ENCODE measurements around the gene CDC42BPA. TPM values are rescaled to one million over a fixed set of nuclear protein-coding genes. Genes with fewer than 3 reads are reported as not detected.

CDC42BPA gene
- total and polyA plus RNA-seq, 12 donors = 7.4 to 73.8 (median 37.2) TPM

DNA sequence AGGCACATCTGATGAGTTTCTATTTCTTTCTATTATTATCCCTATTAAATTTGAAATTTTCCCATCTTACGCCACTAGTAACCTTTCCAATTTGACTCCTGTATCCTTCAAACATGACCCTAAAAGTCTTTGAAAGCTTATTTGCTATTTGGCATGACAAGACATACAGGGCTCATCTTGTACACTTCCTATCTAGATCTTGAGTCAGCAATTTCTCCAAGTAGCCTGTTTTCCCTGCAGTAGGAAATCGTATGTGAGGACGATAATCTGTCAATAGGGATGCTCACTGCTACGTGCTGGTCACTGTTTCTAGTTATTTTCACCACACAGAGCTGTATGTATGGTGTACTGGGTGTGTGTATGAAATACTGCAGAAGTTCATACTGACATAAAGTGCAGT, 142.7 kb downstream of the CDC42BPA start:
- WGBS, 4 donors = 90 to 95% (median 93%) methylated on average over 4 of the region's 4 CpGs
- intact Hi-C loops (cut with DNase I) = no loop called here
- H3K4me1 ChIP-seq (replicated peaks in 1 of 2) = no peaks in the 10 kb centered on the region
- no peaks in the 10 kb centered on the region for H3K27me3 ChIP-seq
- TF ChIP-seq POLR2A (IDR thresholded peaks at IDR 0.05) = no peak
- TF ChIP-seq, protein P1, sequence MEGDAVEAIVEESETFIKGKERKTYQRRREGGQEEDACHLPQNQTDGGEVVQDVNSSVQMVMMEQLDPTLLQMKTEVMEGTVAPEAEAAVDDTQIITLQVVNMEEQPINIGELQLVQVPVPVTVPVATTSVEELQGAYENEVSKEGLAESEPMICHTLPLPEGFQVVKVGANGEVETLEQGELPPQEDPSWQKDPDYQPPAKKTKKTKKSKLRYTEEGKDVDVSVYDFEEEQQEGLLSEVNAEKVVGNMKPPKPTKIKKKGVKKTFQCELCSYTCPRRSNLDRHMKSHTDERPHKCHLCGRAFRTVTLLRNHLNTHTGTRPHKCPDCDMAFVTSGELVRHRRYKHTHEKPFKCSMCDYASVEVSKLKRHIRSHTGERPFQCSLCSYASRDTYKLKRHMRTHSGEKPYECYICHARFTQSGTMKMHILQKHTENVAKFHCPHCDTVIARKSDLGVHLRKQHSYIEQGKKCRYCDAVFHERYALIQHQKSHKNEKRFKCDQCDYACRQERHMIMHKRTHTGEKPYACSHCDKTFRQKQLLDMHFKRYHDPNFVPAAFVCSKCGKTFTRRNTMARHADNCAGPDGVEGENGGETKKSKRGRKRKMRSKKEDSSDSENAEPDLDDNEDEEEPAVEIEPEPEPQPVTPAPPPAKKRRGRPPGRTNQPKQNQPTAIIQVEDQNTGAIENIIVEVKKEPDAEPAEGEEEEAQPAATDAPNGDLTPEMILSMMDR (IDR thresholded peaks at IDR 0.05) = no peak
- no peaks in the 10 kb centered on the region for H3K9me3 ChIP-seq (replicated peaks in 1 of 3)
- no peak for DNase-seq
- no peak overlapping the region for H3K4me3 ChIP-seq
- no peak overlapping the region for H3K27ac ChIP-seq
- H3K36me3 ChIP-seq (replicated peaks in 1 of 2) = no peaks in the 10 kb centered on the region

DNA sequence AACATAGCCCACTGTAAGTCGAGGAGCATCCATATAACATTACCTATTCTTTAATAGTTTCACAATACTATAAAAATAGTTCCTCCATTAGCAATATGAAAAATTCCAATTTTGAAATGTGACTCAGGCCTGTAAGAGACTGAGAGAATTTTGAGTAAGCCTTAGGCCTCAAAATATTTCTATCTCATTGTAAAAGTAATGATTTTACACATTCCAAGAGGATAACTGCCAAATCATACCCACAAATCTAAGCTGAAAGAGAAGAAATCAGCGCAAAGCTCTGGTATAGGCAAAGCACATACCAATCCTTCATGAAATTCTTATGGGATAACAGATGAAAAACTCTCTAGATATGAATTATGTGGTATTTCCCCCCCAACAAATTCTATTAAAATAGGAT, 144.1 kb downstream of the CDC42BPA start:
- Histone ChIP-seq H3K27me3 (no peaks in the 10 kb centered on the region), H3K4me3 (no peak overlapping the region), H3K4me1 (replicated peaks in 1 of 2) (no peaks in the 10 kb centered on the region), H3K36me3 (replicated peaks in 1 of 2) (no peaks in the 10 kb centered on the region), H3K9me3 (replicated peaks in 1 of 3) (no peaks in the 10 kb centered on the region), H3K27ac (no peak overlapping the region)
- TF ChIP-seq, protein P1 (IDR thresholded peaks at IDR 0.05) = no peak
- TF ChIP-seq POLR2A (IDR thresholded peaks at IDR 0.05) = no peak
- WGBS, 4 donors = 94 to 98% (median 98%) methylated on average over 2 of the region's 2 CpGs
- intact Hi-C loops (cut with DNase I) = no loop called here
- DNase-seq = no peak

DNA sequence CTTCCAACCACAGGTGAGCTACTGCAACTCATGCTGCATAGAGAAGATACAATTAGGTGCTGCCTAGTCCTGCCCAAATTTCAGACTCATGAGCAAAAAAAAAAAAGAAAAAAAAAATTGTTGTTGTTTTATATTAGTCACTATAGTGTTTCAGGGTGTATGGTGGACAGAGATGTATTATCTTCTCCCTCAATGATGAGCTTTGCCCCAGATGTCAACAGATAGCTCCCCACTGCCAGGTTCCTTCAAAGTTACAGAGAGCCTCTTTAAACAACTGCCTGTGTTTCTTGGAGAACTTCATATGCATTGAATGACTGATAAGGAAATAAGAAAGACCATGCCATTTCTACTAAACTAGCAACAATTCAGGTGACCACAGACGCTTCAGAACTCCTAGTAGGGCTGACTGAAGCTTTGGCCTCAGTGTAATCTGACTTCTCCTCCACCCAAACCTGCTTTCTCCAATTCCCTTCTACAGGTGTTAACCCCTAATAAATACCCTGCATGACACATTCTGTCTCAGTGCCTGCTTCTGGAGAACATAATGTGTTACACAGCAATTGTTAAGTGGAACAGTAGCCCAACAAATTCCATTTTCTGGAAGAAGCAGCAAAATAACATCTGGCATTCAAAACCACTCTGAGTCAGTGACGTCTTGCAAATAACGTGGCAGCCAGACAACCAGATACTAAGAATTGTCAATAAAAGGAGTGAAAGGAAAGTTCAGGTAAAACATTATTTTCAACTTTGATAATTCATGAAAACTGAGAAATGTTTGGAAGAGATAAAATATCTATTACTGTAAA, 147.7 kb downstream of the CDC42BPA start:
- intact Hi-C loops (cut with DNase I) = no loop called here
- DNase-seq = no peak
- H3K4me3 ChIP-seq = no peak overlapping the region

DNA sequence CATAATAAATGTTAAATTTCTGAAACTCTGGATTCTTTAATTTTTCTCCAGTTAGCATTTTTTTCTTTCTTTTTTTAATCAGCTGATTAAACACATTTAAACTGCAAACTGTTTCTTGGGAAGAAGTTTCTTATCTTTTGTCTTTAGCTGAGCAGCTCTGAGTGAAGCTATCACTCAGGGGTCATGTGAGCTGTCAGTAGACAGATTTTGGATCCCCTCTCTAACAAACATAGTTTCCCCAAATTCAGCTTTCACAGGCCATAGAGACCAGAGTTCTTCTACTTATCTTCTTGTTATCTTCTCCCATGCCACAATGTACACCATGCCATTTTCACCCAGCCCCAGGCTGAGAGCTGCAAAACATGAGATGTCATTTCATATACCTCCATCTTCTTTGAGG, 148.9 kb downstream of the CDC42BPA start:
- Histone ChIP-seq H3K27ac (no peak overlapping the region), H3K4me3 (no peak overlapping the region), H3K9me3 (replicated peaks in 1 of 3) (no peaks in the 10 kb centered on the region), H3K36me3 (replicated peaks in 1 of 2) (no peaks in the 10 kb centered on the region), H3K27me3 (no peaks in the 10 kb centered on the region), H3K4me1 (replicated peaks in 1 of 2) (peaks cover 0 to 10% of the 10 kb centered on the region in 2 donors)
- no peak for DNase-seq
- intact Hi-C loops (cut with DNase I) = no loop called here
- TF ChIP-seq POLR2A (IDR thresholded peaks at IDR 0.05) = no peak
- TF ChIP-seq, protein P1 (IDR thresholded peaks at IDR 0.05) = no peak

More for the DNA sequence above, 147.7 kb downstream of the CDC42BPA start:
- no peaks in the 10 kb centered on the region for H3K9me3 ChIP-seq (replicated peaks in 1 of 3)
- WGBS, 4 donors = 70 to 74% (median 73%) methylated on average over 3 of the region's 3 CpGs
- no peaks in the 10 kb centered on the region for H3K27me3 ChIP-seq
- no peak for TF ChIP-seq POLR2A (IDR thresholded peaks at IDR 0.05)
- TF ChIP-seq, protein P1 (IDR thresholded peaks at IDR 0.05) = no peak
- H3K4me1 ChIP-seq (replicated peaks in 1 of 2) = peaks cover 0 to 8% of the 10 kb centered on the region in 2 donors
- no peak overlapping the region for H3K27ac ChIP-seq
- H3K36me3 ChIP-seq (replicated peaks in 1 of 2) = no peaks in the 10 kb centered on the region
